PC-9 (cell line): Measurements from ENCODE around the gene TTLL6.

Experiments used
- EZH2 ChIP-seq: fragments of 200-600 bp; sonication (generic); IDR thresholded peaks from 2 replicates; pipeline ENCODE4 v1.8.0; 2017; ENCODE audit warnings: antibody characterized with exemption, low read depth
- TF ChIP-seq, protein P1 (sequence below): fragments of 200-600 bp; sonication (generic); conservative IDR thresholded peaks from 2 replicates; pipeline ENCODE4 v1.6.1; 2017; ENCODE audit warnings: mixed run types, antibody characterized with exemption, mild to moderate bottlenecking, moderate library complexity

DNA sequence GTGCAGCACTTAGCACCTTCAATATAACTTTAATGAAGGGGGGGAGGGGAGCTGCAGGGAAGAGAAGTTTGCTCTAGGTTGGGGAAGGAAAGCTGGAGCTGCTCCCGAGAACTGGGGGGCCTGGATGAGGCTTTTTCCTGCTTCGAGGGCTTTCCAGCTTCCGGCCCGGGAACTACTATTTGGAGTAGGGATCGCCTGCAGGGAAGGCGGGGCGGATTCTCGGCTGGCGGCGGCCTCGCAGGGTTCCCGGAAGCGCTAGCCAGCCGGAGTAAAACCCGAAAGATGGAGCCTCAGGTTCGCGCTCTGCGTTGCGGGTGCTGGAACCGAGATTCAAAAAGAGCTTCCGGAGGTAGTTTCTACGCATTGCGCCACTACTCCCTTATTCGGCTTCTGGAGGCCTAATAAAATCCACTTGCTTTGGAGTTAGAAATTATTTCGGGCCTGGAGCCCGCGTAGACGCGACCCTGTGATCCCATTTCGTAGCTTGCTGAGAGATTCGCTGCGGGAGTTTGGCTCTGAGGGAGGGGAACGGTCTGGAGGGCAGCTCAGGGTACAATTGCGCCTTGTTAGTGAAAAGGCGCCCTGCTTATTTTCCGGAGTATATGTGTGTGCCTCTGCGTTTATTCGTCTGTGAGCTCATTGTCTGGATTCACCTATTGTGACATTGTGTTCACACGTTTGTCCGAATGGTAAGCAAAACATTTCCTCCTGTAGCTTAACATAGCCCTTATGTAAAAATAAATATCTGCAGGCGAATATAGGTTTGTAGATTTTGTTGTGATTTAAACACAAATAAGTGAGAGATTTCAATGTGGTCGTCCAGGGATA lies 93.4 kb downstream of the TTLL6 start:
- TF ChIP-seq, protein P1, sequence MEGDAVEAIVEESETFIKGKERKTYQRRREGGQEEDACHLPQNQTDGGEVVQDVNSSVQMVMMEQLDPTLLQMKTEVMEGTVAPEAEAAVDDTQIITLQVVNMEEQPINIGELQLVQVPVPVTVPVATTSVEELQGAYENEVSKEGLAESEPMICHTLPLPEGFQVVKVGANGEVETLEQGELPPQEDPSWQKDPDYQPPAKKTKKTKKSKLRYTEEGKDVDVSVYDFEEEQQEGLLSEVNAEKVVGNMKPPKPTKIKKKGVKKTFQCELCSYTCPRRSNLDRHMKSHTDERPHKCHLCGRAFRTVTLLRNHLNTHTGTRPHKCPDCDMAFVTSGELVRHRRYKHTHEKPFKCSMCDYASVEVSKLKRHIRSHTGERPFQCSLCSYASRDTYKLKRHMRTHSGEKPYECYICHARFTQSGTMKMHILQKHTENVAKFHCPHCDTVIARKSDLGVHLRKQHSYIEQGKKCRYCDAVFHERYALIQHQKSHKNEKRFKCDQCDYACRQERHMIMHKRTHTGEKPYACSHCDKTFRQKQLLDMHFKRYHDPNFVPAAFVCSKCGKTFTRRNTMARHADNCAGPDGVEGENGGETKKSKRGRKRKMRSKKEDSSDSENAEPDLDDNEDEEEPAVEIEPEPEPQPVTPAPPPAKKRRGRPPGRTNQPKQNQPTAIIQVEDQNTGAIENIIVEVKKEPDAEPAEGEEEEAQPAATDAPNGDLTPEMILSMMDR = no peak
- no peak for TF ChIP-seq EZH2
